ENCODE data around the gene MKNK2. TPM values are rescaled to one million over a fixed set of nuclear protein-coding genes. Genes with fewer than 3 reads are reported as not detected.

The MKNK2 gene
- total and polyA plus RNA-seq, 2 of the 13 experiments (the other 11 are each of a cell fraction or from before 2014, with no cell fraction given) = 44.9 to 112 TPM

GRCh38 chr19:2064788-2065524, 13.9 kb upstream of the MKNK2 start (continued):
- TF ChIP-seq SPEN (CRISPR knock-in tag; IDR thresholded peaks at IDR 0.05; ENCODE audit: low read depth) (0 out of 2 replicates have a peak, but pooled peaks have one; percentile 31), HOXA5 (CRISPR knock-in tag; IDR thresholded peaks at IDR 0.05) (peak; percentile 12; the same call in 1 of the 2 replicates), ZNF354B (CRISPR knock-in tag; IDR thresholded peaks at IDR 0.05) (no peak), KDM1A (CRISPR knock-in tag; IDR thresholded peaks at IDR 0.05) (no peak), ZNF543 (CRISPR knock-in tag; IDR thresholded peaks at IDR 0.05) (peak; percentile 56; the same call in 1 of the 2 replicates), NFAT5 (CRISPR knock-in tag; IDR thresholded peaks at IDR 0.05) (peak; percentile 34; the same call in 1 of the 2 replicates), ZNF691 (CRISPR knock-in tag; IDR thresholded peaks at IDR 0.05; ENCODE audit: borderline replicate concordance, low read depth) (0 out of 2 replicates have a peak, but pooled peaks have one; percentile 29), RNF219 (CRISPR knock-in tag; IDR thresholded peaks at IDR 0.05) (no peak), NR2F6 (IDR thresholded peaks at IDR 0.05) (no peak), NR2F6 (CRISPR knock-in tag; IDR thresholded peaks at IDR 0.05) (no peak), NCOA2 (CRISPR knock-in tag; IDR thresholded peaks at IDR 0.05) (no peak), TFDP2 (CRISPR knock-in tag; IDR thresholded peaks at IDR 0.05) (no peak), ZNF772 (CRISPR knock-in tag; IDR thresholded peaks at IDR 0.05) (peak; percentile 62; the same call in 1 of the 2 replicates), ZXDC (CRISPR knock-in tag; IDR thresholded peaks at IDR 0.05) (0 out of 2 replicates have a peak, but pooled peaks have one; percentile 30)

Measured in HepG2 (cell line).